ENCODE data around the gene MEP1B.

MEP1B gene

DNA sequence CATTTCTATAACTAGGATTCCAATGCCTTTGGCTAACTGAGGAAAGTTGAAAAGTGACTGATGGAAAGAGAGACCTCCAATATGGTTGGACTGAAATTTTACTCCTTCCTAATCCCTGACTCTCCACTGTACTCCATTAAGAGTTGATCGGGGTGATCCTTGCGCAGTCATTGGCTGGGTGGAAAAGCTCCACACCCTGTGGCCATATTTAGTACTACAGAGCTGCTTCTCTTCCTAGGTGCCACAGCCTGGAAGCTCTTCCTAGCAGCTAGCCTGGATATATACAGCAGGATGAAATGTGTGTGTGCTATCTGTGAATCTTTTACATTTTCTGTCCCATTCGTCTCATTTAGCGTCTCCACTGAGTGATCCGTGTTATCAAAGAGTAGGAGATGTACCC lies 71.2 kb downstream of the MEP1B start:
- no peak for DNase-seq (ENCODE audit: low read depth)
- no peak overlapping the region for H3K4me3 ChIP-seq (ENCODE audit: low read depth, low read length)
- TF ChIP-seq, protein P1, sequence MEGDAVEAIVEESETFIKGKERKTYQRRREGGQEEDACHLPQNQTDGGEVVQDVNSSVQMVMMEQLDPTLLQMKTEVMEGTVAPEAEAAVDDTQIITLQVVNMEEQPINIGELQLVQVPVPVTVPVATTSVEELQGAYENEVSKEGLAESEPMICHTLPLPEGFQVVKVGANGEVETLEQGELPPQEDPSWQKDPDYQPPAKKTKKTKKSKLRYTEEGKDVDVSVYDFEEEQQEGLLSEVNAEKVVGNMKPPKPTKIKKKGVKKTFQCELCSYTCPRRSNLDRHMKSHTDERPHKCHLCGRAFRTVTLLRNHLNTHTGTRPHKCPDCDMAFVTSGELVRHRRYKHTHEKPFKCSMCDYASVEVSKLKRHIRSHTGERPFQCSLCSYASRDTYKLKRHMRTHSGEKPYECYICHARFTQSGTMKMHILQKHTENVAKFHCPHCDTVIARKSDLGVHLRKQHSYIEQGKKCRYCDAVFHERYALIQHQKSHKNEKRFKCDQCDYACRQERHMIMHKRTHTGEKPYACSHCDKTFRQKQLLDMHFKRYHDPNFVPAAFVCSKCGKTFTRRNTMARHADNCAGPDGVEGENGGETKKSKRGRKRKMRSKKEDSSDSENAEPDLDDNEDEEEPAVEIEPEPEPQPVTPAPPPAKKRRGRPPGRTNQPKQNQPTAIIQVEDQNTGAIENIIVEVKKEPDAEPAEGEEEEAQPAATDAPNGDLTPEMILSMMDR (IDR thresholded peaks at IDR 0.05; ENCODE audit: control insufficient read depth, extremely low read depth, insufficient read depth), result no peak

DNA sequence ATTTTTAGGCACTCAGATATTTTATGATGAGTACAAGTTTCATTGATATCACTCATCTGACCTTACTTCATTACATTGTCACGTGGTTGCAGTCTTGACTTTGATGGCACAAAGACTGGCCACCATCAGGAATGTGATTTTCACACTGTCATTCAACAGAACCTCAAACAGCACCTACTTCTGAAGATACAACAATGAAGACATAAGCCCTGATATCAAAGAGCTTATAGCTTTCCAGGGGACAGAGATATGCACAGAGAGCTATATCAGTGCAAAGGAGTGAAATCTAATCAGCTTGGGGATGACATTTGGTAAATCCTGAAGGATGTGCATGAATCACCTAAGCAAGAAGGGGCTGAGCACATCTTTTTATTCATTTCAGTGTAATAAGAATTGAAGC lies 72.3 kb downstream of the MEP1B start:
- H3K4me3 ChIP-seq (ENCODE audit: low read depth, low read length), result no peak overlapping the region
- no peak for DNase-seq (ENCODE audit: low read depth)
- TF ChIP-seq, protein P1 (IDR thresholded peaks at IDR 0.05; ENCODE audit: control insufficient read depth, extremely low read depth, insufficient read depth), result no peak

DNA sequence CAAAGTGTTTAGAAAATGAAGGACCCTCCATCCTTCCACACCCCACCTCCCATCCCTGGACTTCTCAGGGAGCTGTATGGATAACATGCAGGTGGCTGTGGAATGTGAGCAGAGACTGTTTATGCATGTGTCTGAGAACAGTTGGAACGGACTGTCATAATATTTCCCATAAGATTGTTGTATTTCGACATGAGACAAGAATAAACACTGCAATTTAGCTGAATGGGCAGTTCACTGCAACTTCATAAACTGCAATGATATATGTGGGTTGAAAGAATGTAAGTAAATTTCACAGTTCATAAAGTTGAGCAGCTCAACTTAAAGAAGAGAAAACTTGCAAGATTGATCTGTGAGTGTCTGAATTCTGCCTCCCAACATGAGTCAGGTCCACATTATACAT lies 74.6 kb downstream of the MEP1B start:
- no peak overlapping the region for H3K4me3 ChIP-seq (ENCODE audit: low read depth, low read length)
- no peak for DNase-seq (ENCODE audit: low read depth)
- TF ChIP-seq, protein P1 (IDR thresholded peaks at IDR 0.05; ENCODE audit: control insufficient read depth, extremely low read depth, insufficient read depth), result no peak

DNA sequence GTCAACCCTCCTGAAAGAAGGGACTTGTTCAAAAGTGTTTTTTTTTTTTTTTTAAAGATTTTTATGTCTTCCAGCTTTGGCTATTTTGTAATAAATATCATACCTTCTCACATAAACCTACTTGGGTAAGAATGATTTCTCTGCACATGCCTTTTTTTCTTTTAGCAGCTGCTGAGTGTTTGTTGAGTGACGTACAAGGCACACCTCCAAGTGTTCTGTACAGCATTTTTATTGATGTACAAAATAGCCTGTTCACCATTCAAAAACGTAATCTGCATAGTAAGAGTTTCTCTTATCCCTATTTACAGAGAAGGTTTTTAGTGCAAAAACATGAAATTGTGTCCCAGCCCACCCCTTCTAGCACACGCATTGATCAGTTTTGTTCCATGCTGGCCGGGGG lies 77.6 kb downstream of the MEP1B start:
- TF ChIP-seq, protein P1 (IDR thresholded peaks at IDR 0.05; ENCODE audit: control insufficient read depth, extremely low read depth, insufficient read depth), result no peak
- DNase-seq (ENCODE audit: low read depth), result peak; percentile 14
- H3K4me3 ChIP-seq (ENCODE audit: low read depth, low read length), result no peak overlapping the region

All from LNCaP clone FGC (cell line).